Left renal pelvis (tissue), 4 donors: ENCODE measurements around the gene ERICH2. TPM values are rescaled to one million over a fixed set of nuclear protein-coding genes. Genes with fewer than 3 reads are reported as not detected.
A peak's percentile ranks its signal among the peaks of the same experiment; 100 is the strongest.
"Not testable (repeated sequence)": the region's sequence is repeated elsewhere in the genome, so short reads cannot be mapped to it uniquely, and the experiment has no call there.

ENCODE experiments used
- DNase-seq, 4 donors: peaks; one replicate each; pipeline ENCODE4 v3.0.0-alpha.2; 2013; ENCODE audit warnings: low read depth in 4 of 4, low spot score in 3 of 4
- polyA plus RNA-seq, 4 donors: library from polyadenylated mRNA; unstranded; fragments of 120-200 nt; gene quantifications; one replicate each; pipeline ENCODE4 v1.2.1, GENCODE V29; 2013; ENCODE audit not compliant: insufficient read length in 4 of 4

ERICH2 gene
- 1 to 10 TPM in 3 of 4 donors, not detected in 1; 2.0 to 3.6 (median 2.1) TPM for polyA plus RNA-seq

- peak; percentile 36 to 48 (median 40) for DNase-seq
These were observed at the start of gene ERICH2 for GRCh38 chr2:170770008-170770605. Gene ERICH2 (plus strand): TSS chr2:170770378. CDS start chr2:170770682, 304 bp downstream.

GRCh38 chr2:170721678-170722077, 48.5 kb upstream of the ERICH2 start:
- no peak for DNase-seq

- DNase-seq = no peak
These were observed 47.9 kb upstream of the ERICH2 start for GRCh38 chr2:170722301-170722700.

GRCh38 chr2:170723446-170723958, 46.7 kb upstream of the ERICH2 start:
- DNase-seq = no peak

- DNase-seq = no peak
These were observed 36.2 kb upstream of the ERICH2 start for GRCh38 chr2:170733798-170734600.

GRCh38 chr2:170734601-170735000, 35.6 kb upstream of the ERICH2 start:
- not testable (repeated sequence) for DNase-seq

- no peak for DNase-seq
These were observed 33.5 kb upstream of the ERICH2 start for GRCh38 chr2:170736628-170737027.

GRCh38 chr2:170737406-170737805, 32.8 kb upstream of the ERICH2 start:
- DNase-seq = no peak

GRCh38 chr2:170737821-170738220, 32.4 kb upstream of the ERICH2 start:
- DNase-seq = no peak

- no peak for DNase-seq
These were observed 31.1 kb upstream of the ERICH2 start for GRCh38 chr2:170739048-170739447.

GRCh38 chr2:170739507-170740046, 30.6 kb upstream of the ERICH2 start:
- DNase-seq = no peak

GRCh38 chr2:170740660-170741059, 29.5 kb upstream of the ERICH2 start:
- DNase-seq = no peak

- DNase-seq = no peak
These were observed 28.2 kb upstream of the ERICH2 start for GRCh38 chr2:170742000-170742399.

- no peak for DNase-seq
These were observed 27.2 kb upstream of the ERICH2 start for GRCh38 chr2:170742896-170743529.

GRCh38 chr2:170743530-170744239, 26.5 kb upstream of the ERICH2 start:
- no peak for DNase-seq

GRCh38 chr2:170744248-170745002, 25.8 kb upstream of the ERICH2 start:
- no peak for DNase-seq

- no peak for DNase-seq
These were observed 24.9 kb upstream of the ERICH2 start for GRCh38 chr2:170745305-170745704.

GRCh38 chr2:170747921-170748320, 22.3 kb upstream of the ERICH2 start:
- DNase-seq = no peak

GRCh38 chr2:170751555-170751954, 18.6 kb upstream of the ERICH2 start:
- DNase-seq = not testable (repeated sequence)

GRCh38 chr2:170761572-170761971, 8.6 kb upstream of the ERICH2 start:
- DNase-seq = no peak
